Motor neuron (in vitro differentiated cells): Measurements from ENCODE around the gene HILPDA. TPM values are rescaled to one million over a fixed set of nuclear protein-coding genes. Genes with fewer than 3 reads are reported as not detected.

ENCODE experiments used
- ATAC-seq, 8 experiments: fragments of 200-7000 bp; cut with Tn5 transposase; replicated peaks in 6 of 8; 2 replicates each; pipeline ENCODE4 v1.8.0; 2021; ENCODE audit warnings: mild to moderate bottlenecking in 8 of 8, moderate library complexity in 8 of 8
- H3K27ac ChIP-seq, 2 donors: fragments of 250-450 bp; sonication (Bioruptor Pico); 2 replicates each; pipeline ENCODE4 v1.9.0; 2021; ENCODE audit warnings: antibody characterized with exemption in 2 of 2, mild to moderate bottlenecking in 2 of 2, moderate library complexity in 1 of 2
- H3K4me1 ChIP-seq, 2 donors: fragments of 250-450 bp; sonication (Bioruptor Pico); replicated peaks in 1 of 2; 2 replicates each; pipeline ENCODE4 v1.6.1; 2021; ENCODE audit warnings: antibody characterized with exemption in 2 of 2, mild to moderate bottlenecking in 2 of 2, moderate library complexity in 1 of 2
- H3K4me3 ChIP-seq, 5 donors: fragments of 250-450 bp; sonication (Bioruptor Pico); 2 replicates each; pipeline ENCODE4 v1.9.0; 2021; ENCODE audit warnings: antibody characterized with exemption in 5 of 5, mild to moderate bottlenecking in 5 of 5, moderate library complexity in 4 of 5
- WGBS, 10 experiments: fragments of 450-650 bp; shearing (Covaris generic); methylation state at CpG; one replicate each; pipeline ENCODE4 v1.0.0; 2022; 5-methylcytosine and 5-hydroxymethylcytosine counted together
- in situ Hi-C, 9 experiments: fragments of 400-800 bp; cut with MboI; loops; one replicate each; pipeline ENCODE4 v1.15.0; 2021; ENCODE audit warnings: low sequenced_read_pairs in 9 of 9, low pct_unique_long_range_greater_than_20kb in 2 of 9; ENCODE audit not compliant: unreplicated experiment in 9 of 9
- total RNA-seq, 8 experiments: library from RNA; unstranded; fragments of 300-600 nt; gene quantifications; 2 replicates each; pipeline versions ENCODE4 v1.2.3 to v1.2.4, GENCODE V29; 2022

The HILPDA gene, protein sequence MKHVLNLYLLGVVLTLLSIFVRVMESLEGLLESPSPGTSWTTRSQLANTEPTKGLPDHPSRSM
- 10 to 100 TPM in 7 of 8 experiments, 1 to 10 TPM in 1; 7.7 to 62.1 (median 19.7) TPM for total RNA-seq

DNA sequence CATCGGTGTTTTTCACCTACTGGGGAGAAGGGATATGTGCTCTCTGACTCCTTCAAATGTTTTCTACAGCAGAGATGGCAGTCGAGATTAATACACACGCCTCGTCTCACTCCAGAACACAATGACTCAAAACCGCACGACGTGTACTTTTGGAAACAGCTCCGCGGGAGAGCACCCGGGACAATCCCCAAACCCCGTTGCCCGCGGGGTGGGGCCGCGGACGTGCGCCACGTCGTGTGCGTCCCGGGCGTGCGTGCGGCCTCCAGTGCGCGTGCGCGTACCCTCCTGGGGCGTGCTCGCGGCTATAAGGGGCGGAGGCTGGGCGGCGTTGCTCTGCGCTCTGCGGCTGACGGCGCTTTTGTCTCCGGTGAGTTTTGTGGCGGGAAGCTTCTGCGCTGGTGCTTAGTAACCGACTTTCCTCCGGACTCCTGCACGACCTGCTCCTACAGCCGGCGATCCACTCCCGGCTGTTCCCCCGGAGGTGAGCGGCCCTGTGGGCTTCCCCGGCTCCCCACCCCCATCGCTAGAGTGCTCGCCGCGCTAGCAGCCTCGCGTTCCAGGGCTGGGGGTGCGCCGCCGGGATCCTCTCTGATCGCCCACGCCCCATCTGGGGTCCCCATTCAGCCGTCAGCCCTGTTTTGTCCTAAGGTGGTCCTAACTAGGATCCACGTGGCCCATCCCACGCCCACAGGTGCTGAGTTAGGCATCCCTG lies at the start of gene HILPDA:
TSS of gene HILPDA (plus strand) at position 336 of the 712 bp plus-strand sequence. CDS start 1,391 bp downstream, outside the sequence.
- WGBS, 10 experiments, result 0 to 2% (median 0%) methylated on average over 1 to 28 of the region's 64 CpGs; no CpG with 5 or more reads in 6 of the 10 experiments
- in situ Hi-C loops, result loop anchor here in 1 of 9 experiments (25.0 kb wide), 1 partner anchor 432 kb away; no protein-coding TSS in a partner anchor
- peak; percentile 80 to 97 (median 94) for ATAC-seq
- H3K27ac ChIP-seq, result peak within 1 kb of the TSS; percentile 72 to 82
- H3K4me3 ChIP-seq, result peak within 1 kb of the TSS; percentile 51 to 91 (median 57)
- peaks cover 31 to 35% of the 10 kb centered on the region in 2 donors for H3K4me1 ChIP-seq

DNA sequence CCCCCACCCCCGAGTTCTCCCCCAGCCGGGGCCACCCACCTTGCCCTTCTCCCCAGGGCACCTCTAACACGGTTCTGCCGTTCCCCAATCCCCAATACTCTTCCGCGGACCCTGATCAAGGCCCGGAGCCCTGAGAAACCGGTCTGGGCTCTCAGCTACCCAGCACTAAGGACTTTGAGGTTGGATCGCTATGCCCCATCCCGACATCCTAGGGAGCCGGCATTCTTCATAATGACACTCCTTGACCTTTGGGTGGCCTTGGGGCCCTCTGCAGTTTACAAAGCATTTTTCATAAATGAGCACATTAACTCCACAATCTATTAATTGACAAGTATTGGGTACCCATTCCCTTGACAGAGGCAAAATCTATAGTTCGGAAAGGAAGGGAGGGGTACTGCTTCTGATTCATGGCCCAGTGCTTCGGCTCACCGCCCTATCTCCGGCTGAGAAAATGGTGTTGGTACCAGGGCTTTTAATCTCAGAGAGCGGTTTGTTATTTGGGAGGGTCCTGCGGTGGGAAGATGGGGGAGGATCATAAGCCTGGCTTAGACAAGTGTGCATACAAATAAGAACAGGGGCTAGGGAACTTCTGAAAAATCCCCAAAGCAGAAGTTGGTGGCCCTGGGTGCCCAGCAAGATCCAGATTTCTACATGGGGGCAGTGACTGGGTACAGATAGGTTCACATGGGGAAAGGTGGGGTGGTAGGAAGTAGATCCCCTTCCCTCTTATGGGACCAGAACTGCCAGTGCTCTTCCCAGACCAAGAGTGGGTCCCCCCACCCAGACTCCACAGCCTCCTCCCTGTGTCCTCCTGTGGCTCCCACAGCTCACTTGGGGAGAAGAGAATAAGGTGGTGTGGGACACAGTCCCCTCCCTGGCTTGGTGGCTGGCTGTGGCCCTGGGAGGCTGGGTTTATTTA lies 49.1 kb upstream of the HILPDA start:
- Histone ChIP-seq H3K27ac (no peak overlapping the region), H3K4me1 (peaks cover 28 to 40% of the 10 kb centered on the region in 2 donors), H3K4me3 (peak overlapping the region in 4 of 5 donors; percentile 68 to 80 (median 71))
- no peak for ATAC-seq
- in situ Hi-C loops, result loop anchor here in 1 of 9 experiments (25.0 kb wide), 1 partner anchor 481 kb away; no protein-coding TSS in a partner anchor
- 17 to 80% (median 51%) methylated on average over 1 to 10 of the region's 17 CpGs; no CpG with 5 or more reads in 4 of the 10 experiments for WGBS, 10 experiments

DNA sequence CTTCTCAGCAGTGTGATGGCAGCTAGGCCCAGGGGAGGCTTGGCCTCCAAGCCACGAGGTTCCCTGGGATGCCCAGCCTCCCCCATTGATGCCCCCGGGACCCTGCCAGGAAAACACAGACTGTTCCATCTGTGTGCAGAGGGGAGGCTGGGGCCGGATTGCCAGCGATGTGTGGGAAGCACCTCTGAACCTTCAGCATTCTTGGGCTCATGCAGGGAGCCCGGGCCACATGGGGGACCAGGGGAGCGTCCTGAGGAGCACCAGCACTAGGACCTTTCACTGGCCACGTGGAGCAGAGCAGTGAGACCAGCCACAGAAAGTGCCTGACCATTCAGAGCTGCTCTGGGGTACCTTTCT lies 48.5 kb upstream of the HILPDA start:
- in situ Hi-C loops, result loop anchor here in 1 of 9 experiments (25.0 kb wide), 1 partner anchor 480 kb away; no protein-coding TSS in a partner anchor
- no peak for ATAC-seq
- H3K27ac ChIP-seq, result no peak overlapping the region
- H3K4me1 ChIP-seq, result peaks cover 28 to 40% of the 10 kb centered on the region in 2 donors
- H3K4me3 ChIP-seq, result no peak overlapping the region
- 93 to 96% methylated on average over 3 to 5 of the region's 7 CpGs; no CpG with 5 or more reads in 8 of the 10 experiments for WGBS, 10 experiments

DNA sequence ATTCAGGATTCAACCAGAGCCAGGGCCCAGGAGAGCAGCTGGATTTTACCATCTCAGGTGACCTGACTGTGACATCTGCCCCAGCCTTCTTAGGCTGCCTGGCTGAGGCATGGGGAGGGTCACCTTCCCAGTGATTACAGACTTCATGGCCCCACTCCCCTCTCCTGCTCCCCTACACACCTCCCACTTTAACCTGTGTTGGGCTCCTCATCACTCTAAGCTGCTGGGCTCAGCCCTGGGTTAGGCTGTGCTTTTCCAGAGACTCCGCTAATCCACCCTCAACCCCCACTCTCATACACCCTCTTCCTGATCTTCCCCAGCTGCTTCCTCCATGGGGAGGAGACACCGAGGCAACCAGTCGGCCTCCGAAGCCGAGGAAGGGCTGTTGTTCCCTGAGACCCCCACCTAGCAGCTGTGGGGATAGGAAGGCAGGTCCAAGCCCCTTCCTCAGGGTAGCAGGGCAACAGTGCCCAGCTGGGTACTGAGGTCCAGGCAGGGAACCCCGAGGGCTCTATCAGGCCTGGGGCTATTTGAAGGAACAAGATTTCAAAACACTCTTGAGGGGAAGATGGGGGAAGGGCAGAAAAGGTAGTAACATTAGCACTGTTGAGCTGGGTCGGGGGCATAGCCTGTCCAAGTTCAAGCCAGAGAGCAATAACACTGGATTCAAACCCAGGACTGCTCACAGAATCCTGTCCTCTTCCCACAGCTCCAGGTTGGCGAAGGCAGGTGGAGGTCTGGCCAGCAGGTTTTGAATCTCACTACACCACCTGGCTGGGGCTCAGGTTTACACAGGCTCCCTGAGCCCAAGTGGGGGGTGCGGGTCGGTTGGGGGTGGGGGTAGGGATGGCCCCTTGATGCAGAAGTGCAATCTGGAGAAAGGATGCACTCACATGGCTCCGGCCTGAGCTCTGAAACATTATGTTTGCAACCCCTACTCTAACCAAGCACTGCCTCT lies 47.6 kb upstream of the HILPDA start:
- no peak for ATAC-seq
- WGBS, 10 experiments, result 34 to 100% (median 43%) methylated on average over 1 to 4 of the region's 11 CpGs; no CpG with 5 or more reads in 5 of the 10 experiments
- Histone ChIP-seq H3K4me3 (peak overlapping the region in 2 of 5 donors; percentile 53 to 59), H3K4me1 (peaks cover 28 to 40% of the 10 kb centered on the region in 2 donors), H3K27ac (peak overlapping the region in 1 of 2 donors; percentile 41)
- in situ Hi-C loops, result loop anchor here in 1 of 9 experiments (25.0 kb wide), 1 partner anchor 479 kb away; no protein-coding TSS in a partner anchor

DNA sequence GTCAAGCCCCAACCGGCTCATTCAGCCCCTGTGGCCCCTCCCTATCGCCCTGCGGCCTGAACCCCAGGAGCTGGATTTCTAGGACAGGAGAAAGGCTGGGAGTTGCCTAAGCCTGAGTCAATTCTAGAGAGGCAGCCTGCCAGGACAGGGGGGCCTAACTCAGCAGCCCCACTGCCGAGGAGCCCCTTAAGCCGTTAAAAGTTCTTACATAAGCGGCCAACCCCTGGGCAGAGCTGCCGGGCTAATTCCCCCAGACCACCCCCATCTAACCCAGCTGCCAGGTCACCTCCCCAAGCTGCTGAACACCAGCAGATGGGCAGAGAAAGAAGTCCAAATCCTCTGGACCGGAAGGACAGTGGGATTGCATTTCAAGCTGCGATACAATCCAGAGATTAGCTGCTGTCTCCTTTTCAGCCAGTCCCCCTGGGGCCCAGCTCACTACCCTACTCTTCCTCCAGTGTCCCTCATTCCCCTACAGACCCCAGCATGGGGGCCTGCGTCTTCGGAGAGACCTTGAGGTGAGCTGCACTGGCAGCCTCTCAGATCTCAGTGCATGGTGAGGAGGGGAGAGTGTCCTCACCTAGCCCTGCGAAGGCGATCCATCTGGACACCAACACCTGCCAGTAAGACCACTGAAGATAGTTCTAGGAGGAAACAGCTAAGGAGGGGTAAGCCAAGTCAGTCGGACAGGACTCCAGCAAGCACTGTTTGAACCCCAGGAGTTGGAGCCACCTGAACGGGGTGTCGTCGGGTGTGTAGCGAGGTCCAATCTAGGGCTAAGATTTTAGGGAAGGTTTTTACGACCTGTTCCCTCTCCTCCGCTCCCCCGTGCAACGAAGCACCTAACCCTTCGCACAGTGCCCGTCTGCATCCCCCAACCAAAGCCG lies 46.7 kb upstream of the HILPDA start:
- WGBS, 10 experiments, result 0 to 30% (median 20%) methylated on average over 1 to 5 of the region's 25 CpGs; no CpG with 5 or more reads in 5 of the 10 experiments
- ATAC-seq, result peak in 4 of 8 experiments; percentile 8 to 21 (median 10)
- in situ Hi-C loops, result loop anchor here in 1 of 9 experiments (25.0 kb wide), 1 partner anchor 478 kb away; no protein-coding TSS in a partner anchor

DNA sequence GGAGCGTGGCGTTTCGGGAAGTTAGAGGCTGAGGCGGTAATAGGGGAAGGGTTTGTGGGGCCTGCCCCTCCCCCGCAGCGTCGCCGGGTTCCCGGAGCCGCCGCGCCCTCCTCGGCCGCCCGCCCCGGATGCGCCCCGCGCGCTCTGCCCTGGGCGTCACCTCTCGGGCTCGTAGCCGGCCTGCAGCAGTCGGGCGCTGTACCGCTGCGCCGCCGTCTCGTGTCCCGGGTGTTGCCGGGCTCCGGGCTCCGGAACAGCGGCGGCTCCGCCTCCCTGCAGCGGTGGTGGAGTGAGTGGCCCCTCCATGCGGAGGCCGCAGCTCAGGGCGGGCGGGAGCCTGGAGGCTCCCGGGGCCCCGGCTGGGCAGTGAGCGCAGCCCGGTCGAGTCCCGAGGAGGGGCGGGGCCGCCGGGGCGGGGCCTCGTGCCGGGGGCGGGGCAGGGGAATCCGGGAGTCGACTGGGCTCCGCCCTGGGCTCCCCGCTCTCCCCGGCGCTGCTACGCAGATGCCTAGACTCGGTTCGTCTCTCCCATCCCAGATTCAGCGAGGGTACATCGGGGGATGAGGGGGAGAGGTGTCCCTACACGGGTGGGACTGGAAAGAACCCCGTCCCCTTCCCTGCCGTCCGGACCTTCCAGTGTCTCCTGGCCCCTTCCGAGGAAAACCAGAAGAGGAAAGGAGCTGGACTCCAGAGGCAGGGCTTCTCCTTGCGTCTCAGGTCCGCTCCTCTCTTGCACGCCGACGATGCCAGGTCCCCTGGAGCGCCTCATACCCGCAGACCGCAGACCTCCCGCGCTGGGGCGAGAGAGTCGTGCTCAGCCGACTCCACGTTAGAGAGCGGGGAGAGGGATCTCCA lies 45.9 kb upstream of the HILPDA start, which contains the start of gene IMPDH1:
TSS of gene IMPDH1 (minus strand) at position 387 of the 855 bp plus-strand sequence. CDS start at position 306, 81 bp downstream.
- H3K4me1 ChIP-seq, result peaks cover 16 to 30% of the 10 kb centered on the region in 2 donors
- peak; percentile 72 to 87 (median 79) for ATAC-seq
- H3K4me3 ChIP-seq, result peak within 1 kb of the TSS; percentile 40 to 59 (median 53)
- in situ Hi-C loops, result loop anchor here in 1 of 9 experiments (25.0 kb wide), 1 partner anchor 477 kb away; no protein-coding TSS in a partner anchor
- 0% methylated on average over 2 to 8 of the region's 87 CpGs; no CpG with 5 or more reads in 6 of the 10 experiments for WGBS, 10 experiments
- H3K27ac ChIP-seq, result peak within 1 kb of the TSS in 1 of 2 donors; percentile 49

More for the DNA sequence above, 46.7 kb upstream of the HILPDA start:
- H3K4me1 ChIP-seq, result peaks cover 25 to 38% of the 10 kb centered on the region in 2 donors
- H3K27ac ChIP-seq, result peak overlapping the region in 1 of 2 donors; percentile 41
- H3K4me3 ChIP-seq, result peak overlapping the region; percentile 40 to 59 (median 53)

DNA sequence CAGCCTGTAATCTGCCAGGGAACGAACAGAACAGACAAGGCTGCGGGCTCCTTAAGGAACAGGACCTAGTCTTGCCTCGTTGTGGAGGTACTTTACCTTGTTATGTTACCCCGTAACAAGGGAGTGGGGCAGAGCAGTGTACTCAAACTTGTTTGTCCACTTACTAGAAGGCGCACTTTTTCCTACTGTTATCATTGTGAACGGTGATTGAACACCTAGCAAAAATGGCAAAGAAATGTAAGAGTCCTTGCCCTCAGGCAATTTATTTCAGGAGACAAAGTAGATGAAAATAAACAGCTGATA lies 45.3 kb upstream of the HILPDA start:
- 0 to 52% (median 15%) methylated on average over 1 to 6 of the region's 6 CpGs; no CpG with 5 or more reads in 2 of the 10 experiments for WGBS, 10 experiments
- in situ Hi-C loops, result loop anchor here in 1 of 9 experiments (25.0 kb wide), 1 partner anchor 477 kb away; no protein-coding TSS in a partner anchor
- H3K27ac ChIP-seq, result peak overlapping the region in 1 of 2 donors; percentile 49
- no peak for ATAC-seq
- H3K4me3 ChIP-seq, result peak overlapping the region; percentile 40 to 59 (median 53)
- peaks cover 16 to 25% of the 10 kb centered on the region in 2 donors for H3K4me1 ChIP-seq

DNA sequence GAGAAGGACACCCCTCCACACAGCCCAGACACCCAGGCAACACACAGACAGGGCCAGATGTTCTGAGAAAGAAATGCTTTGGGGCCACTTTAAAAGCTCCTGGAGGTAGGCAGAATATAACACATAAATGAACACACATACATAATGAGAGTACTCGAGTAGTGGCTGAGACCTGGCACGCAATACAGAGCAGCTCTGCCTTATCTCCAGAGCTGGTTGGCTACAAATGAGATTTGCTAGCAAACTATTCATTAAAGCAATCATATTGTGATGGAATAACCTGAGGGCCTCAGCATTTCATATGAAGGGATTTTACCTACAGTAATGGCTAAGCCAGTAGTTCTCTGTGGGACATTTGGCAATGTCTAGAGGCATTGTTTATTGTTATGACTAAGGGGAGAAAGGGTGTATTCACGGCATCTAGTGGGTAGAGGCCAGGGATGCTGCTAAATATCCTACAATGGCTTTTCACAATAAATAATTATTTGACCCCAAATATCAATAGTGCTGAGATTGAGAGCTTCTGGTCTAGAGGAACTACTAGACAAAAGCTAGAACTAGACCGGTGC lies 40.4 kb upstream of the HILPDA start:
- peak in 2 of 8 experiments; percentile 25 to 29 for ATAC-seq
- 49 to 72% (median 60%) methylated on average over 1 to 4 of the region's 4 CpGs; no CpG with 5 or more reads in 4 of the 10 experiments for WGBS, 10 experiments
- Histone ChIP-seq H3K4me1 (peaks cover 0 to 2% of the 10 kb centered on the region in 2 donors), H3K27ac (no peak overlapping the region), H3K4me3 (no peak overlapping the region)
- in situ Hi-C loops, result loop anchor here in 1 of 9 experiments (25.0 kb wide), 1 partner anchor 472 kb away; no protein-coding TSS in a partner anchor

DNA sequence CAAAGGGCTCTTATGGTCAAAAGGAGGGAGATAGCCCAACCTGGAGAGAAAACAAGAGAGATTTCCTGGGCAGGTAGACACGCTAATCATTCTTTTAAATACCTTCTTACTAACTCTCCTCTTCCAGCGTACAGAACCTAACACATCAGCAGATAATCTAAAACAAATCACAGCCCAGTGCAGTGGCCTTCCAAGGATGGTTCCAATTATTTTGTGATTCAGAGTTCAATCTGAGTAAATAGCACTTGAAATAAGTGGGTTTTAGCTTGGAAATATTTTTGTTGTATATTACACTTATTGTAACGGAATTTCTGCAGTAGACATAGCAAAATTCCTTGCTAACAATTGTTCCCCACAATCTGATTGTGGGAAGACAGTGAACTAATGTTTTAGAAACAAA lies 38.6 kb upstream of the HILPDA start:
- 11 to 88% (median 71%) methylated on average over 1 to 3 of the region's 3 CpGs; no CpG with 5 or more reads in 1 of the 10 experiments for WGBS, 10 experiments
- Histone ChIP-seq H3K27ac (no peak overlapping the region), H3K4me3 (no peak overlapping the region), H3K4me1 (no peaks in the 10 kb centered on the region)
- no peak for ATAC-seq
- in situ Hi-C loops, result loop anchor here in 1 of 9 experiments (25.0 kb wide), 1 partner anchor 470 kb away; no protein-coding TSS in a partner anchor
